CD4-positive, alpha-beta T cell (primary cell): ENCODE data around the gene SMPX. TPM values are rescaled to one million over a fixed set of nuclear protein-coding genes. Genes with fewer than 3 reads are reported as not detected.

Source experiments
- ATAC-seq: fragments of 200-7000 bp; cut with Tn5 transposase; one replicate; pipeline ENCODE4 v1.10.0; 2022; ENCODE audit warnings: mild to moderate bottlenecking; ENCODE audit not compliant: poor library complexity
- CTCF ChIA-PET: fragments of 350-600 bp; sonication (Branson Sonifier 250); formaldehyde crosslinking; loops from one replicate; lab custom pipeline; 2021; ENCODE audit warnings: antibody characterized with exemption, inconsistent platforms; lab: Charles Lee
- POLR2A ChIA-PET: fragments of 350-600 bp; sonication (Branson Sonifier 250); formaldehyde crosslinking; loops from one replicate; lab custom pipeline; 2021; ENCODE audit warnings: antibody characterized with exemption, inconsistent platforms; lab: Charles Lee
- DNase-seq, 14 experiments: peaks; one replicate each; pipeline ENCODE4 v3.0.0-alpha.2; 2013 to 2020; ENCODE audit warnings: mixed read lengths in 2 of 14
- H3K27ac ChIP-seq, 2 donors: one replicate each; pipeline versions ENCODE4 v1.5.1 to v1.7.0; 2013; ENCODE audit warnings: low read length in 2 of 2, low read depth in 1 of 2, mild to moderate bottlenecking in 1 of 2
- H3K27me3 ChIP-seq, 2 experiments: 1 replicate in 1 of 2; 2 replicates in 1 of 2; pipeline versions ENCODE4 v1.6.1 to v1.7.0; 2013; ENCODE audit warnings: low read length in 2 of 2, control low read depth in 1 of 2, mild to moderate bottlenecking in 1 of 2, moderate library complexity in 1 of 2; ENCODE audit not compliant: insufficient read depth in 2 of 2, control insufficient read depth in 1 of 2
- H3K36me3 ChIP-seq: one replicate; pipeline ENCODE4 v1.6.1; 2013; ENCODE audit warnings: low read length, control low read depth; ENCODE audit not compliant: insufficient read depth
- H3K4me1 ChIP-seq: one replicate; pipeline ENCODE4 v1.6.1; 2013; ENCODE audit warnings: low read length, control low read depth; ENCODE audit not compliant: insufficient read depth
- H3K4me3 ChIP-seq: one replicate; pipeline ENCODE4 v1.5.1; 2013; ENCODE audit warnings: mild to moderate bottlenecking, low read length, moderate library complexity
- H3K9me3 ChIP-seq, 2 experiments: 1 replicate in 1 of 2; 2 replicates in 1 of 2; pipeline versions ENCODE4 v1.6.1 to v1.7.0; 2013; ENCODE audit warnings: low read length in 2 of 2, mild to moderate bottlenecking in 2 of 2, control low read depth in 1 of 2, moderate library complexity in 1 of 2; ENCODE audit not compliant: control insufficient read depth in 1 of 2, insufficient read depth in 1 of 2
- H3K27ac Mint-ChIP-seq: one replicate; pipeline ENCODE4 v1.8.0; 2020; ENCODE audit warnings: mixed read lengths
- H3K27me3 Mint-ChIP-seq: one replicate; pipeline ENCODE4 v1.8.0; 2021; ENCODE audit warnings: mixed read lengths
- H3K36me3 Mint-ChIP-seq: one replicate; pipeline ENCODE4 v1.8.0; 2021; ENCODE audit warnings: low read depth, mixed read lengths
- H3K4me1 Mint-ChIP-seq: one replicate; pipeline ENCODE4 v1.8.0; 2021; ENCODE audit warnings: low read depth, mixed read lengths
- H3K4me3 Mint-ChIP-seq: one replicate; pipeline ENCODE4 v1.8.0; 2020; ENCODE audit warnings: mild to moderate bottlenecking, mixed read lengths
- H3K9me3 Mint-ChIP-seq: one replicate; pipeline ENCODE4 v1.8.0; 2020; ENCODE audit warnings: mixed read lengths
- CTCF ChIP-seq: fragments of 200-600 bp; IDR thresholded peaks from one replicate; pipeline ENCODE4 v1.8.0; 2022; ENCODE audit warnings: antibody characterized with exemption, mild to moderate bottlenecking
- intact Hi-C, 2 experiments: fragments of 100-400 bp; cut with DNase I in 1 of 2; cut with micrococcal nuclease in 1 of 2; formaldehyde crosslinking; loops; one replicate each; pipeline versions ENCODE4 v1.15.1 to v1.9.0; 2023 to 2025; cut with DNase I, micrococcal nuclease
- total RNA-seq, 174 experiments: library from RNA in 2 of 174; stranded (reverse) in 2 of 174; gene quantifications; one replicate each; pipeline ENCODE4 v1.2.3 and lab custom pipeline; 2021 to 2026

Gene SMPX
- total RNA-seq, 2 experiments from 2014 or later, result not detected

GRCh38 chrX:21723814-21724213 is 34.1 kb downstream of the SMPX start:
- CTCF ChIA-PET, result no interaction called here
- no peak overlapping the region for H3K4me3 ChIP-seq
- Mint-ChIP-seq H3K36me3 (no peaks in the 10 kb centered on the region), H3K4me3 (no peak overlapping the region), H3K27ac (no peak overlapping the region), H3K27me3 (peaks cover 9% of the 10 kb centered on the region), H3K9me3 (no peaks in the 10 kb centered on the region), H3K4me1 (no peaks in the 10 kb centered on the region)
- no peak for TF ChIP-seq CTCF
- no peaks in the 10 kb centered on the region for H3K36me3 ChIP-seq
- POLR2A ChIA-PET, result no interaction called here
- no peaks in the 10 kb centered on the region for H3K4me1 ChIP-seq
- H3K27me3 ChIP-seq, result no peaks in the 10 kb centered on the region
- ATAC-seq (no peak), DNase-seq (no peak)
- H3K27ac ChIP-seq, result no peak overlapping the region
- intact Hi-C loops, result loop anchor here in 1 of 2 experiments (2.0 kb wide), 1 partner anchor 1197 kb away; no protein-coding TSS in a partner anchor
- H3K9me3 ChIP-seq, result no peaks in the 10 kb centered on the region

GRCh38 chrX:21723084-21723483 is 34.8 kb downstream of the SMPX start:
- H3K36me3 Mint-ChIP-seq, result no peaks in the 10 kb centered on the region
- no peaks in the 10 kb centered on the region for H3K4me1 Mint-ChIP-seq
- no peaks in the 10 kb centered on the region for H3K9me3 Mint-ChIP-seq
- Histone ChIP-seq H3K36me3 (no peaks in the 10 kb centered on the region), H3K4me3 (no peak overlapping the region), H3K27ac (no peak overlapping the region), H3K9me3 (no peaks in the 10 kb centered on the region), H3K27me3 (no peaks in the 10 kb centered on the region), H3K4me1 (no peaks in the 10 kb centered on the region)
- H3K27me3 Mint-ChIP-seq, result peaks cover 9% of the 10 kb centered on the region
- no peak for TF ChIP-seq CTCF
- H3K4me3 Mint-ChIP-seq, result no peak overlapping the region
- CTCF ChIA-PET, result no interaction called here
- POLR2A ChIA-PET, result no interaction called here
- intact Hi-C loops, result no loop called here
- H3K27ac Mint-ChIP-seq, result no peak overlapping the region
- no peak for DNase-seq
- ATAC-seq, result no peak

- Histone ChIP-seq H3K4me1 (no peaks in the 10 kb centered on the region), H3K9me3 (no peaks in the 10 kb centered on the region), H3K4me3 (no peak overlapping the region), H3K27ac (no peak overlapping the region), H3K36me3 (no peaks in the 10 kb centered on the region), H3K27me3 (no peaks in the 10 kb centered on the region)
- CTCF ChIA-PET, result no interaction called here
- TF ChIP-seq CTCF, result no peak
- intact Hi-C loops, result no loop called here
- no peak overlapping the region for H3K27ac Mint-ChIP-seq
- no peaks in the 10 kb centered on the region for H3K9me3 Mint-ChIP-seq
- H3K27me3 Mint-ChIP-seq, result peaks cover 4% of the 10 kb centered on the region
- no peak overlapping the region for H3K4me3 Mint-ChIP-seq
- DNase-seq (no peak), ATAC-seq (no peak)
- POLR2A ChIA-PET, result no interaction called here
- H3K4me1 Mint-ChIP-seq, result no peaks in the 10 kb centered on the region
- H3K36me3 Mint-ChIP-seq, result no peaks in the 10 kb centered on the region
Measured at GRCh38 chrX:21721195-21721594, 36.7 kb downstream of the SMPX start.
